Eye (tissue), 1 donor: Measurements from ENCODE around the gene TMEM269.
"Not testable (repeated sequence)": the region's sequence is repeated elsewhere in the genome, so short reads cannot be mapped to it uniquely, and the experiment has no call there.

ENCODE experiments used
- DNase-seq: peaks from one replicate; pipeline ENCODE4 v3.0.0-alpha.2; 2015

The TMEM269 gene

DNA sequence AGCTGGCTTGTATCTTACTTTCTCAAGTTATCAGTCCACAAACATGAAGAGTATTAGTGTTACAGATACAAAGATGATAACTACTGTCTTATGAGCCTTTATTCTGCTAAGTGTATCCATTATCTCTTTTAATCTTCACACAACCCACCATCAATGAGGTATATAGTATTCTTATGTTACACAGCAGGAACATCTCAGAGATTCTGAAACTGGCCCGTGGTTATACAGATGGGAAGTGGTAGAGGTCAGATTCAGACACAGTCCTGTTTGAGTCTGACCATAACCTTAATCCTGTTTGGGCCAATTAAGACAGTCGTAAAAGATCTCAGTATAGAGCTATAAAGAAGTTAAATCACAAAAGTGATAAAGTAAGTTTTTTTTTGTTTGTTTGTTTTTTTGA, 5.1 kb upstream of the TMEM269 start:
- no peak for DNase-seq

DNA sequence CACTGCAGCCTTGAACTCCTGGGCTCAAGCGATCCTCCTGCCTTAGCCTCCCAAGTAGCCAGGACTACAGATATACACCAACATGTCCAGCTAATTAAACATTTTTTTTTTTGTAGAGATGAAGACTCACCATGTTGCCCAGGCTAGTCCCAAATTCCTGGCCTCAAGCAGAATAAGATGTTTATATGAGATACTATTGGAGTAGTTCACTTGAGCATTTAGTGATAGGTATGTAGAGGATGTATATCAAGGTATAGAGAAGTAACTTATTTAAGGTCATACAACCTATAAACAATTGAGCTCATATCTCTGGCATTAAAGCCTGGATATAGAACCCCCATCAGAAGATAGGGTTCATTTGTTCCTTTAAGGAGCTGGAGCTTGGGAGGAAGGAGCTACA, 4.6 kb upstream of the TMEM269 start:
- DNase-seq = no peak

DNA sequence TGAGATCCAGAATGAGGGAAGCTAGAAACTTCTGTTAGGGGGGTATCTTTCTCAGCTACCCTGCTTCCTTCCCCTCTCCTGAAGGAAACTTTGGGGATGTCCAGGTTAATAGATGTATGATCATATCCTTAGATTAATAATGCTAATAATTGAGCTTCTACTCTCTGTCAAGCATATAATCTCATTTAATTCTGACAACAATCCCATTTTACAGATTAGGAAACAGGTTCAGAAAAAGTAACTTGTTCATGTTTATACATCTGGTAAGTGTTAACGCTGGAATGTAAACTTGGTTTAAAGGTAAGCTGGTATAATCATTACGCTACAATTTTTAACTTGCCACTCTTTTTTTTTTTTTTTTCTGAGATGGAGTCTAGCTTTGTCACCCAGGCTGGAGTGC, 1.7 kb upstream of the TMEM269 start:
- DNase-seq = no peak

DNA sequence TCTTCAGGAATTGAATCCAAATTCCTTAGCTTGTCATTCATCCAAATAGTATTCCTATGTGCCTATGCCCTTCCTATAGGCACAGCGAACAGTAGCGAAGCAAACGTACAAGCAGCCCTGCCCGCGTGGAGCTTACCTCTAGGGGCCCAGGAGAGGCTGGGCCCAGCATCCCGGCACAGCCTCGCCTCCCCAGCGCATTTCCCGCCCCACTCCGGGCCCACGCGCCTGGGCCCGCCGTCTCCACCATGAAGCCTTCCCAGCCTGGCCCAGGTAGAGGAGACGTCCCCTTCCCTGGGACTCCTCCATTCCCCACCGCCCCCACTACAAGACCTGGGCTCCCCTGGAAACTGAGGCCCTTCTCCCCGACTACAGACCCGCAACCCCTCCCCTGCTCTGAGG, 245 bp upstream of the TMEM269 start:
- no peak for DNase-seq

DNA sequence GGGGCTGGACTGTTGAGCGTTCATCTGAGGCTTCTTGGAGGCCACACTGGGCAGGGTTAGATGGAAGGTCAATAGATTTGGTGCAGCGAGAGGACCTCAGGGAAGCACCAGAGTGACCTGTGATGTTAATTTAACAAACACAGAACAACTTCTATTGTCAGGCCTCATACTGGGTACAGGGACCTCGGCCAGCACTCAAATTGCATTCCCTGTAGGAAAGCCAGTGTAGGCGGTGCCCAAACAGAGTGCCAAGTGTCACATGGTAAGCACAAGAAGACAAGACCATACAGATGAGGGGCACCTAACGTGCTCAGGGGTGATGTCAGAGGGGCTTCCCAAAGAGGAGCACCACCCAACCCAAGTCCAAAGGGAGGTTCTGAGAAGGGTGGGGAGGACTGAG, 1.3 kb downstream of the TMEM269 start:
- no peak for DNase-seq

DNA sequence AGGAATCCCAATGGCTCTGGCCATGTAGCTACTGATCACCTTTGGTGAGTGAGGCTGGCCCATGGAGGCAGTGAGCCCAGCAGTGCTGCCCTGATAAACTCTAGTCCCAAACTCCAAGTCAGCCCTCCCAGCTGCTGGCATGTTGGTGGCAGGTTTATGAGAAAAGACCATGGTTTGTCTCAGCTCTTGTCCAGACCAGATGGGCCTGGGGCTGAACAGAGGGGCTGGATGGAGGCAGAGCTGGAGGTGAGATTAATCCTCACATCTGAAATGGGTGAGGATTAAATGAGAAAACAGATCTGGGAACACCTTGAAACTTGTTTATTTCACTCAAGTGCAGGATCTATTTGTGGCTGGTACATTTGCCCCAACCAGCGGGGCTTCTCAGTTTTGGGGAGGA, 3.2 kb downstream of the TMEM269 start:
- DNase-seq = no peak

DNA sequence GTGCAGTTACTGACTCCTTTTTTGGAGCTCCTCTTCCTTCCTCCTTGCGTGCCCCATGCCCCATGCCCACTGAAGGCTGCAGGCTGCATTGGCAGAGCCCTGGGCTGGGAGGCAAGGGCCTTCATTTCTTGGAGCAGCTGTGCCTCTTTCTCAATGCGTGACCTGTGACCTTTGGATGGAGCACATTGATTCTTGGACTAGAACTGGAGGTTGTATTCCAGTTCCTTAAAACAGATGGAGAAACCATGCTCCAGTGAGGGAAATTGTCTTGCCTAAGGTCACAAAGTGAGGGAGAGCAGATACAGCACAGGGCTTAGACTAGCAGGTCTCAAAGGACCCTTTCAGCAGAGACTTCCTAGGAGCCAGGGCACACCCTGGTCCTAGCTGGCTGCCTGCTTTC, 9.0 kb downstream of the TMEM269 start:
- DNase-seq = no peak

DNA sequence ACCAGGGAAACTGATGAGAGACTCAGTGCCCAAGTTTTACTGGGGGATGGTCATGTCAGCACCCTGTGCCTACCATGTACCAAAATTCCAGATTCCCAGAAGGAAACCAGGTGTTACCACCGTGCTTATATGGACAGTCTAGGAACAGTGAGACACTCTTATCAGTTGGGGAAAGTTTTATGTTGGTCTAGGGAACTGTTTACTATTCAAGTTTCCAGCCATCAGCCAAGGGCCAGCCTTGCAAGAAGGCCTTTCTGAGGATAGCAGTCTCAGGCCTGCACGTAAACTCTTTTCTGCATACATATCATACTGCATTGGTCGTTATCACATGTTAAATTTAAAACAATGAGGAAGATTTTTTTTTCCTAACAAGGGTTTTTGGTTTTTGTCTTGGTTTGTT, 12.6 kb downstream of the TMEM269 start:
- no peak for DNase-seq

DNA sequence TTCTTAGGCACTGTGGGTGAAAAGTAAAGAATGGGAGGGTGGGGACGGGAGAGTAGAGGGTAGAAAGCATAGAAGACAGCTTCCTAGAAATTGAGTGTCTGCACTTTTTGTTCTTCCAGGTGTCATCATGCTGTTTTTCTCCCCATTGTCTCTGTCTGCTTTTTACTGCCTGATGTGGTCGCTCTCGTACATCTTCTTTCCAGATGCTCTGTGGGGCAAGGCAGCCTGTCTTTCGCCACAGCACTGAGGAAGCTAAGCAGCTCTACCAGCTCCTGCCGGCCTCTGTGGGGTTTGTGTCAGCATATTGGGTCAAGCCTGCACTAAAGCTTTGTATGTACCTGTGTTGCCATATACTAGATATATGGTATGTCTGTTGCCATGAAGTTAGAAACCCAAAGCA, 13.2 kb downstream of the TMEM269 start:
- DNase-seq = no peak

DNA sequence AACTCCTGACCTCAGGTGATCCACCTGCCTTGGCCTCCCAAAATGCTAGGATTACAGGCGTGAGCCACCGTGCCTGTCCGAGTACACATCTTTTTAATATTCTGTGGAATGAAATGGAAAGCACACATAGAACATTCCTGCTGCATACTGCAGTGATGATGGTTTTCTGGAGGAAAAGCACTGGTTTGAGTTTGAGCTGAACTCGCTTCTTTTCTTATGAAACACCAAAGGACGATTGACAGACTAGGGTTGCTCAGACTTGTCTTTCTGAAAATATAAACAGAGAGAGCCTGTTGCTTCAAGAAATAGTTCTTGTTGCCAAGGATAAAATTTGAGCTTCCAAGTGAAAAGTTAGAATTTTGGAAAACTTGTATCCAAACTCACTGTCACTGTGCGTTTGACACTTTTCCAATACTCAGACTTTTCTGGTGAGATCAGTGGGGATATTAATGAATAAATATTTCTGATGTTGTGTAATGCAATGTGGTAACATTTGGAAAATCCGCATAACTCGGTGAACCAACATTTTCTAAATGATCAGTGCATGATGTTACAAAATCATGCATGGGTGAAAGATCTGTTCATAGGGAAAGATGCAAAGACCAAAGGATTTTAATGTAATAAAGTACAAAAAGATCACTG, 17.2 kb downstream of the TMEM269 start:
- DNase-seq = no peak

DNA sequence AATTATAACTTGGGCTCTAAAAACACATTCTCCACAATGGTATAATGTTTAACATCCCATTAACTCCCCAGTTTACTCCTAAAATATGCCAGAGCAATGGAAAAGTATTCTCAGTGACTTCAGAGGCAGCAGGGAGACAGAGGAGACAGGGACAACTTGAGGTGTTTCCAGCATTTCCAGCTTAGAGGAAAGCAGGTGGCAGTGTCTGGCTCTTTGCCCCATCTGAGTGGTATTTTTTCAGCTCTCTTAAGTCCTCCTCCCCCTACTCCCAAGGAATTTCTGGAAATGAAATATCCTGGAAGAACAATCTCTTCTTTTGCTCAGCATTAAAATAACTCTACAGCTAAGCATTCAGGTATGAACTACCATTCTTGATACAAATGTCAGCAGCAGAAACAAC, 21.4 kb downstream of the TMEM269 start:
- no peak for DNase-seq

DNA sequence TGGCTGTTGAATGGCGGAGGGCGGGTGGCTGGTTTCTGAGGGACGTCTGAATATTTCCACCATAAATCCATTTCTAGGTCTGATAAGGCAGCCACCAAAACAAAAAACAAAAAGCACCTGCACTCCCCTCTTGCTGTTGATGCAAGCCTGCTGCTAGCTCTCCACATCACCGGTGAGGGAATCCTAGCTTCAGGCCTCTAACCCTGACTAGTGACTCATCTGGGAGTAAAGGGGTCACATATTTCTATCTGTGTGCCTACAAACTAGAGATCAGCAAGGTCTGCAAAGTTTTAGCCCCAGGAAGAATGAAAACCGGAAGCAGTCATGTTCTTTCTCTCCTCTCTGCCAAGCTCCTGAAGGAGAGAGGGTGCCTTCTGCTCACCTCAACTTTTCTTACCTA, 21.8 kb downstream of the TMEM269 start:
- no peak for DNase-seq

DNA sequence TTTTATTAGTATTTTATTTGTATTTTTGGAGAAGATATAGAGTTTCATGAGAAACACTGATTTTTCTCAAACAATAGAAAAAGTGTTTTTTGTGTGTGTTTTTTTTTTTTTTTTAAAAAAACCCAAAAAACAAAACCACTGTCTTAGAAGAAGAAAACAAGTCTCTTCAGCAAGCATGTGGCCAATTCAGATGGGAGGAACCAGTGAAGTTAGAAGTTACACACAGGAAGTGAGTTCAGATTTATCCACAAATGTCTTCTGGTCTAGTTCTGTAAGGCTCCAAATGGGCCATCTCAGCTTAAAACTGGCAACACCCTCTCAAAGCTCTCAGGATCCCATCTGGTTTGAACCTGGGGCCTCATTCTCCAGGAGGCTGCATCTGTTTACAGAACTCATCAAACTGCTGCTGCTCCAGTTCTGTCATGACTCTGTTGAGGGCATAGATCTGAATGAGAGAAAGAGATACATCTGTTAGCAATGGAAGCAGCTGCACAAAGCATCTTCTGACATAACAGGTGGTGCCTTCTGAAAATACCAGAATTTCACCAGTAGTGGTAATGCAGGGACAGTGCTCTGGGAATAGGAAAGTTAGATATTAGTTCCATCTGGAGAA, 22.4 kb downstream of the TMEM269 start:
- DNase-seq = peak; percentile 70

DNA sequence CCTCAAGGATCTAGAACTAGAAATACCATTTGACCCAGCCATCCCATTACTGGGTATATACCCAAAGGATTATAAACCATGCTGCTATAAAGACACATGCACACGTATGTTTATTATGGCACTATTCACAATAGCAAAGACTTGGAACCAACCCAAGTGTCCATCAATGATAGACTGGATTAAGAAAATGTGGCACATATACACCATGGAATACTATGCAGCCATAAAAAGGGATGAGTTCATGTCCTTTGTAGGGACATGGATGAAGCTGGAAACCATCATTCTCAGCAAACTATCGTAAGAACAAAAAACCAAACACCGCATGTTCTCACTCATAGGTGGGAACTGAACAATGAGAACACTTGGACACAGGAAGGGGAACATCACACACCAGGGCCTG, 30.0 kb downstream of the TMEM269 start:
- DNase-seq = not testable (repeated sequence)

DNA sequence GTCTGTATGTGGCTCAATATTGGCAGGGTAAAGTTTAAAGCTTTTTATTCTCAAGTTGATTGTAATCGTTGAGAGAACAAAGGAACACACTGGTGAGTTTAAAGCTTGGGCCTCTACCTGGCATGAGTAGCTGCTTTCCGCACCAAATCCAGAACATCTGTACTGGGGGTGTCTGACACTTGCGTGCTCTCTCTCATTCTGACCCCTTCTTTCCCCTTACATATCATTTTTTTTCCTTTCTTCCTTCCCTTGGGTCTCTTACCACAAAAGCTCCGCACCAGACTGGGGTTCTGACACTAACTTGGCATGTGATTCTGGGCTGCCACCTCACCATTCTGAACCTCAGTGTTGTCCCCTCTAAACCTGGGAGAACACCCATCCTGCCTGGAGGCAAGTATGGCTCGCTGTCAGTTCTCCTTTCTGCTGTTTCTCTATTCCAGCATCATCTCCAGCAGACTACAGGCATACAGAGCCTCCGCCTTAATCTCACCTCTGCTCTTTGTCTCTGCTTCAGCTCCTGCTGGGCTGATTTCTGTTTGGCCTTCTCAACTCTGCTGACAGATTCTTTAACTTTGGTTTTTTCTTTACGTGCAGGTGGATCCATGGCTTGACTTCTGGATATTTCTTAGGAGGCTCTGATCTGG, 31.3 kb downstream of the TMEM269 start:
- DNase-seq = no peak

DNA sequence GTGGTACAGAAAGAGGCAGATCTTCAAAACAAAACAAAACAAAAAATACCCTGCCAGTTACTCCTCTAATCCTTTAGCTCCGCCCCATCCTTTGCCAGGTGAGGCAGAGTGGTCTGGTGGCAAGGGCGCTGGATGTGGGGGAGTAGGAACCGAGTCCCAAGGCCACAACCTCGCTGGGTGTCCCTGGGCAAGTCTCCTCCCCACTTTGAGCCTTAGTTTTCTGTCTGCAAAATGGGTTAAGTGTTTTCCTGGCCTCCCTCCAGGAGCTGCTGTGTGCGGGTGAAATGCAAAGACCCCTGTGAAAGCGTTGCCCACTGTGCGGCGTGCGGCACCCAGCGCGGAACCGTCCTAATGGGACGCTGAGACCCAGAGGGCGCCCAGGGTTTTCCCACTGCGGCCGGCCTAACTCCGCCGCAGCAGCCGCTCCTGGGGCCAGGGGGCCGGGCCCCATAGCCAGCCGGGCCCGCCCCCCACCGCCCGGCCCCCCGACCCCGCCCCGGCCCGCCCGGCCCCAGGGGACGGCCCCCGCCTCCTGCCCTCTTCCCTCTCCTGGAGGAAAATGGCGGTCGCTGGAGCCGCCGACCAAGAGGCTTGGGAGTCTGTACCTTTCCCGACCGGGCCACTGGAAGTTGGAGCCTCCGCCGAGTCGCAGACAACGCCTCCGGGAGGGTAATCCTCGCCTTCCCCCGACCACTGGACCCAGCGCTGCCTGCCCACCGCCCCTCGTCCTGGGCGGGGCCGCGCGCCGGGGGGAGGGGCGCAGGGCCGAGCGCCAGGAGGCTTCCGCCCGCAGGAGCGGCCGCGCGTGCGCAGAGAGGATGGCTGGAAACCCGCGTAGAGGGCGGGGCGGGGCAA, 32.0 kb downstream of the TMEM269 start, which contains the start of the genes ERMAP and SVBP:
Gene ERMAP, plus strand, starts transcription at position 538 of the 855 bp plus-strand sequence. CDS start 13,327 bp downstream, outside the sequence.
Gene SVBP, minus strand, starts transcription at position 813 of the 855 bp plus-strand sequence. CDS start 853 bp downstream, outside the sequence.
- DNase-seq = peak; percentile 97

DNA sequence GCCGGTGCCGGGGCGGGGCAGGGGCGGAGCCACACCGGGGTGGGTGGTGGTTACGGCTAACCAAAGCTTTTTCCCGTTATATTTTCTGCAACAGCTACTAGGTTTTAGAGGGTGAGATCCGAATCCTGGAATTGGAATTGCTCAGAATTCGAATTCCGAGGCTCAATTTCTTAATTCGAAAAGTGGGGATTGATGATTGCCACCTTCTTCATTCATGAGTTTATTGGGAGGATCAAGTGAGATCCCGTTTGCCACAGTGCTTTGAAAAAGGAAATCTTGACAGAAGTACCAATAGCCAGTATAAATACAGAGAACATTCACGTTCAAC, 32.6 kb downstream of the TMEM269 start:
- no peak for DNase-seq

DNA sequence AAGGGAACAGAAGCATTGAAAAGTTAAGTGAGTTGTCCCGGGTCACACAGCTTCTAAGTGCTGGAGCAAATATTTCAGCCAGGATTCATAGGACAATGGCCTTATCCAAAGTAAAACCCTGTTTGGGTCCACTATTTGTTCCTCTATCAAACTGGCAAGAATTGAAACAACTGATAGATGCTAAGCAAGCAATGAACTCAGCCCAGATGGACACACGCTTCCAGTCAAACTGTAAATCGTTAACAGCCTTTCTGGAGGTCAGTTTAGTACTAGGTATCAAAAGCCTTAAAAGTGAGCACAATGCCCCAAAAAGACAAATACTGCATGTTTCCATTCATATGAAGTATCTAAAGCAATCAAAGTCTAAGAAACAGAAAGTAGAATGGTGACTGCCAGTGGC, 33.2 kb downstream of the TMEM269 start:
- DNase-seq = no peak

DNA sequence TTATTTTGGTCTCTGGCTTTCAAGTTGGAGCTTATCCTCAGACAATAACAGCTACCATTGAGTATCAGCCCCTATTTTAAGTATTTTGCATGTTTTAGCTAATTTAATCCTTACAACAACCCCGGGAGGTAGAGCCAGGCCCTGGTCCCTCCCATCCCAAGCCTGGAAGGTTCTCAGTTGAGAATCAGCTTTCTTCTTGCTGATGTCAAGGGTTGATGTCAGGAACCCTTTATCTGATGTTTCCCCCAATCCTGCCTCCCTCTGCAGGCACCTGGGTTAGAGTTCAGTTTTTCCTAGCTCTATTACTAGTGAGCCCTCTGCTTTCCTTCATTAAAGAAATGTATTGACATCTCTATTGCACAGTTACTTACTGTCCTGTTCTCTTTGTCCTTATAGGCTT, 36.0 kb downstream of the TMEM269 start:
- DNase-seq = no peak

DNA sequence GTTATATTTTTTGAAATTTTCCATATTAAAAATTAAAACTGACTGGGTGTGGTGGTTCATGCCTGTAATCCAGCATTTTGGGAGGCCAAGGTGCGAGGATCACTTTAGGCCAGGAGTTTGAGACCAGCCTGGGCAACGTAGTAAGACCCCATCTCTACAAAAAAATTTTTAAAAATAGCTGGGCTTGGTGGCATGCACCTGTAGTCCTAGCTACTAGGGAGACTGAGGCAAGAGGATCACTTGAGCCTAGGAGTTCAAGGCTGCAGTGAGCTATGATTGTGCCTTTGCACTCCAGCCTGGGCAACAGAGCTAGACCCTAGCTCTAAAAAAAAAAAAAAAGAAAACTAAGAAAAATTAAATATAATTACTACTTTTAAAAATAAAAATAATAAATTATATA, 36.9 kb downstream of the TMEM269 start:
- DNase-seq = no peak

DNA sequence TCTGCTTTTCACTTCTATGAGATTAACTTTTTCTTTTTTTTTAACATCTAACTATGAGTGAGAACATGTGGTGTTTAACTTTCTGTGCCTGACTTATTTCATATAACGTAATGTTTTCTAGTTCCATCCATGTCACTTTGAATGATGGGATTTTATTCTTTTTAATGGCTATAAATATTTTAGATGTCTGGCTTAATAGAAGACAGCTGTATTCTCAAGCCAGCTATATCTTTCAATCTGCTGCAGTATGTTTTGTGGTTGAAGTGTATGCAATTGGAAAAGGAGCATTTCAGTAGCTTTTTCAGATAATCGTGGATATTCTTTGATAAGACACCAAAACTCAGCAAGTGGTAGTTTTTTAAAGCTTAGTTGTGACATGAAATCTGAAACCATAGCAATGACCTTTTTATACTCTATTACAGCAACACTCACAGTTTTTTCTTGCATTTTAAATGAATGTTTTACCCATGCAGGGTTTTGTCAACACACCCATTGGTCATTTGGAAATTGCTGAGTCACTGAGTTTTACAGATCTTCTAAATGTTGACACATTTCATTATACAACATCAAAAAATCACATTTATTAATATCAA, 38.1 kb downstream of the TMEM269 start:
- peak; percentile 51 for DNase-seq

DNA sequence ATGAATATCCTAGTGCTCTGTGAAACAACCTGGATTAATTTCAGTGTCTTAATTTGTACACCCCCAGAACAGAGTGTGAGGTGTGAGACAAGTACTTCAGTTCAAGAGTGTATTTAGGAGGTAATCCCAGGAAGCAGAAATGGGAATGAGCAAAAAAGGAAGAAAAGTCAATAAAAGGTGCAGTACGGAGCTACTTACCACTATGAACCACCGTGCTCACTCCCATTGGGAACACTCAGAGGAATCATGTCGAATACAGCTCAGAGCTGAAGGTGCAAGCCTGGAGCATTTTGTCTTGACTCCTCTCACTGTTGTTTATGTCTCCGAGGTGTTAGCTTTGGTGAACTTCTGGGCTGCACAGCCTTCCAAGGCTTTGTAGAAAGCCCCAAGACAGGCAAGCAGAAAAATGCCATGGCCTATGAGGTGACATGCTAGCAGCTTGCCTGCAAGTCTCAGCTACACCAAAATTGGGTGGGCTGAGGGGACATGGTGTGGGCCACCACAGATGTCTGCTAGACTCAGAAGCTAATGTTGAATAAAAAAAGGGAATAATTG, 39.8 kb downstream of the TMEM269 start:
- no peak for DNase-seq
